GM13976 (cell line): Measurements from ENCODE around the gene MRPL34.

Source experiments
- DNase-seq: peaks from one replicate; pipeline ENCODE4 v3.0.0; 2012; ENCODE audit warnings: low spot score
- in situ Hi-C: fragments of 300-500 bp; cut with MboI; formaldehyde crosslinking; loops from one replicate; pipeline ENCODE4 v1.12.0; 2022; ENCODE audit warnings: low sequenced_read_pairs, mixed read lengths, inconsistent platforms; ENCODE audit not compliant: unreplicated experiment
- TF ChIP-seq, protein P1 (sequence below): IDR thresholded peaks from 2 replicates; pipeline ENCODE4 v1.5.1; 2012; ENCODE audit warnings: borderline replicate concordance, mild to moderate bottlenecking; ENCODE audit not compliant: insufficient read depth; ENCODE audit errors: extremely low read depth, missing control alignments, control extremely low read depth

Gene MRPL34

DNA sequence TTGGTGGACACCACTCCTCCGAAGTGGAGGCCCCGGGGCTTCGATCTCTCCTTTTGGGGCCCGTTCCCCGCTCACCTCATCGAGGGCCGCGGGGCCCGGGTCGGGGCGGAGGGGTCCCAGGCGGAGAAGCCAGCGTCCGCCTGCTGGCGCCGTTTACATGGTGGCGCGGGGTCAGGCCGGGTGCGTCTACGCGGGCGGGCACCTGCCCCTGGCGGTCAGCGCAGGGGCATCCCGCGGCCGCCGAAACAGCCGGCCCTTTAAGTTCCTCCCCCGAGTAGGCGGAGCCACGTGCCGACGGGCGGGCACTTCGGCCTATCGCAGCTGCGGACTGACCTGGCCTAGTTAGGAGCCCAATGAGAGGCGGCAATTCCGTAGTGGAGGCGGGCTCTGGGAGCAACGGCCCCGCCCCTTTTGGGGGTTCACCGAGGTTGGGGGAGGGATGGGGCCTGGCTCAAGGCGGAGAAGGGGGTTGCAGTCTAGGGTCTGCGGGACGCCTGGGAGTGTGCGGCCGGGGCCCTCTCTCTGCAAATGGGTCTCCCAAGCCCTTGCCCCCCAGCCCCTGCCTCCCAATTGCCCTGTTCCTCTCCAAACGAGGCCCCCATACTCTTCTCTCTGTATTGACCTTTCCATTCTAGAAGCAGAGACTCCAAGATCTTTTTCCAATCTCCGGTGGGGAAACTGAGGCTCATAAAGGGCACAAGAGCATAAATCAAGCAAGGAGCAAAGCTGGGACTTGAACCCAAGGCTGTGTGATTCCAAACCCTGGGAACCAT is 2.3 kb upstream of the MRPL34 start, which contains the start of gene ABHD8:
TSS of gene ABHD8 (minus strand) at position 259 of the 773 bp plus-strand sequence. CDS start 1,809 bp downstream, outside the sequence.
- TF ChIP-seq, protein P1, sequence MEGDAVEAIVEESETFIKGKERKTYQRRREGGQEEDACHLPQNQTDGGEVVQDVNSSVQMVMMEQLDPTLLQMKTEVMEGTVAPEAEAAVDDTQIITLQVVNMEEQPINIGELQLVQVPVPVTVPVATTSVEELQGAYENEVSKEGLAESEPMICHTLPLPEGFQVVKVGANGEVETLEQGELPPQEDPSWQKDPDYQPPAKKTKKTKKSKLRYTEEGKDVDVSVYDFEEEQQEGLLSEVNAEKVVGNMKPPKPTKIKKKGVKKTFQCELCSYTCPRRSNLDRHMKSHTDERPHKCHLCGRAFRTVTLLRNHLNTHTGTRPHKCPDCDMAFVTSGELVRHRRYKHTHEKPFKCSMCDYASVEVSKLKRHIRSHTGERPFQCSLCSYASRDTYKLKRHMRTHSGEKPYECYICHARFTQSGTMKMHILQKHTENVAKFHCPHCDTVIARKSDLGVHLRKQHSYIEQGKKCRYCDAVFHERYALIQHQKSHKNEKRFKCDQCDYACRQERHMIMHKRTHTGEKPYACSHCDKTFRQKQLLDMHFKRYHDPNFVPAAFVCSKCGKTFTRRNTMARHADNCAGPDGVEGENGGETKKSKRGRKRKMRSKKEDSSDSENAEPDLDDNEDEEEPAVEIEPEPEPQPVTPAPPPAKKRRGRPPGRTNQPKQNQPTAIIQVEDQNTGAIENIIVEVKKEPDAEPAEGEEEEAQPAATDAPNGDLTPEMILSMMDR, result peak; percentile 37
- DNase-seq, result peak; percentile 96
- in situ Hi-C loops, result no loop called here

DNA sequence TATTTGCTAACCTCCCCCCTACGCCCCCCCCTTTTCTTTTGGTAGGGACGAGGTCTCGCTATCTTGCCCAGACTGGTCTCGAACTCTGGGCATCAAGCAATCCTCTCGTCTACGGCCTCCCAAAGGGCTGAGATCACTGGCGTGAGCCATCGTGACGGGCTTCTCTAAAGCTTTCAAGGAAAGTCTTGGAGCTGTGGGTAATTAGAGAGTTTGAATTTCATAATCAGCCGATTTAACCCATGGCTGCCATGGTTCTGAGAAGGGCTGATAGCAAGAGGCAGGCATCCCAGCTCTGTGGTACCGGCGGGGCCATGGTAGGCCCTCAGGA is 1.8 kb upstream of the MRPL34 start:
- in situ Hi-C loops, result no loop called here
- no peak for DNase-seq
- TF ChIP-seq, protein P1, result no peak

DNA sequence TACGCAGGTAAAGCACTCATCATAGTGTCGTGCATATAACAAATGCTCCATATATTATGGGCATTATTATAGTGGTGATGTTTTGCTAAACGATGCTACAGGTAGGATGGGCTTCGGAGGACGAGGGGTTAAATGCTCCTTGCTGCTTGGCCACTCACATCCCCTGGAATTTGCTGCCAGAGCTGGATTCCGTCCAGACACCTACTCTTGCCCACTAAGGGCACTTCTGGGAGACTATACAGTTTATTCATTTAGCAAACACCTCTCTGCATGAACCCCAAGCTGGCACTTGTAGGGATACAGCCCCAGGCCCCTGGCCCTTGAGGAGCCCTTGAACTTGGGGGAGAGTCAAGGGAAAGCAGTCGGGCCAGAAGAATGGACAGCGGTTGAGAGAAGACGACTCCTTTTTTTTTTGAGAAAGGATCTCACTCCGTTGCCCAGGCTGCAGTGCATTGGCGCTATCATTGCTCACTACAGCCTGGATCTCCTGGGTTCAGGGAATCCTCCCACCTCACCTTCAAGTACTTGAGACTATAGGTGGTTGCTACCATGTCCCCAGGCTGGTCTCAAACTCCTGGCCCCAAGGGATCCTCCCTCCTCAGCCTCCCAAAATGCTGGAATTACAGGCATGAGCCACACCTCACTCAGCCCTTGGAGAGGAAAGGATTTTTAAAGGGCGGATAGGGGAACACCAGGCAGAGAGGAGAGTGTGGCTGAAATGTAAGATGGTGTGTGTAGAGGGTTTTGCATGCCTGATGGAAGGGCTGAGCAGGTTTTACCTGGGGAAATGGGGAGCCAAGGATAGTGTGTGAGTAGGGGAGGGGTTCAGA is 1.1 kb upstream of the MRPL34 start:
- no peak for DNase-seq
- TF ChIP-seq, protein P1, result no peak
- in situ Hi-C loops, result no loop called here

DNA sequence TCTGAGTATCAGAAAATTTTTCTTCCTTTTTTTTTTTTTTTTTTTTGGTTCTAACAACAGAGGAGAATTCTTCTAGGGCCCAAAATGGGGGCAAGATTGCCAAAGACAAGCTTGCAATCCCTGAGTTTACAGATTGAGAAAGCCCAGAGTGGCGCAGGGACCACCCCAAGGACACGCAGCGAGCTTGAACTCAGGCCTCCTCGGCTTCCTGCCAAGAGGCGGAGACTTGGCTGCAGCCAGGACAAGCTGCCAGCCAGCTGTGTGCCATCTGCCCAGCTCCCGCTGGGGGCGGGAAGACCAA is 506 bp upstream of the MRPL34 start:
- in situ Hi-C loops, result no loop called here
- no peak for DNase-seq
- TF ChIP-seq, protein P1, result no peak

DNA sequence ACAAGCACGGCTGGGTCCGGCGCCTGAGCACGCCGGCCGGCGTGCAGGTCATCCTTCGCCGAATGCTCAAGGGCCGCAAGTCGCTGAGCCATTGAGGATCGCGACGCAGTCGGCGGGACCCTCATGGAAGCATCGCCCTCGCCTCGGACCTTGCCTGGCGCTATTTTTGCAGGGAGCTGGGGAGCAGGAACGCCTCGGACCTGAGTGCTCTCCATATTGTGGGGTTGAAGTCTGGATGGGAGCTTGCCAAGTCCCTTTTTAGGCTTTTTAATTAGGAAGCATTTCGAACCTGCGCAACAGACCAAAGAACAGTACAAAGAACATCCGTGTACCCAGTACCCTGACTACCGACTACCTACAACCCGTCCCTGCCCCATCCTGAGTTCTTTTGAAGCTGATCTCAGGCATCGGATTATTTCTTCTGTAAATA is 628 bp downstream of the MRPL34 start:
- no peak for DNase-seq
- in situ Hi-C loops, result no loop called here

DNA sequence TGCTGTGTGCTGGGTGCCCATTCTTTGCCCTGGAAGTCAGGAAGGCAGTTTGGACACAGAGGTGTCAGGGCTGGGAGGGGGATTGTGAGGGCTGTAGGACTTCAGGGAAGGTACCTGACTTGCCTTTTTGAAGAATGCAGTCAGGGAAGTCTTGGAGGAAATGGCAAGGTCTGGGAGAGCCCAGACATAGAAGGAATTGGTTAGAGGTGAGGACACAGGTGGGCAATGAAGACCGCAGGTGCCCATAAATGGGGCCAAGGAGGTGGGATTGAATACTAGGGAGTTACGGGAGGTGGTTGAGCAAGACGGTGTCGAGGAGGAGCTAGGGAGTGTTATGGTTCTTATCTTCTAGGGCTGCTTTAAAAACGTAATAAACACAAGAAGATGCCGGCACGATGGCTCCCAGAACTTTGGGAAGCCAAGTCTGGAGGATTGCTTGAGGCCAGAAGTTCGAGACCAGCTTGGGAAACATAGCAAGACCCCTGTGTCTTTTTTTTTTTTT is 2.3 kb downstream of the MRPL34 start:
- no peak for DNase-seq
- in situ Hi-C loops, result no loop called here

More for the DNA sequence above, 628 bp downstream of the MRPL34 start:
- TF ChIP-seq, protein P1, result no peak

More for the DNA sequence above, 2.3 kb downstream of the MRPL34 start:
- TF ChIP-seq, protein P1, result no peak
